ELF-1 (cell line): ENCODE measurements around the gene RFNG.
A peak's percentile ranks its signal among the peaks of the same experiment; 100 is the strongest.

Source experiments
- DNase-seq: peaks from one replicate; pipeline ENCODE4 v3.0.0-alpha.2; 2016; ENCODE audit warnings: low read depth, low spot score

RFNG gene

DNA sequence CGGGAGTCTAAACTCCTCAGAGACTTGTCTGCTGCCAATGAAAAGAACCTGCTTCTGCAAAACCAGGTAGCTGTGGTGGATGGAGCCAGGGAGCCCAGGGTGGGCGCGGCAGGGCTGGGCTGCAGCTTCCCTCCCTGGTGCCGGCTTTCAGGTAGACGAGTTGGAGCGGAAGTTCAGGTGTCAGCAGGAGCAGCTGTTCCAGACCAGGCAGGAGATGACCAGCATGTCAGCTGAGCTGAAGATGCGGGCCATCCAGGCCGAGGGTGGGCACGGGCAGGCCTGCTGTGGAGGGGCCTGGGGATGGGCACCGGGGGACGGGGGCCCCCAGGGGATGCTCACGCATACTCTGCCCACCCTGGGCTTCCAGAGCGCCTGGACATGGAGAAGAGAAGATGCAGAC, 23.4 kb downstream of the RFNG start:
- no peak for DNase-seq

DNA sequence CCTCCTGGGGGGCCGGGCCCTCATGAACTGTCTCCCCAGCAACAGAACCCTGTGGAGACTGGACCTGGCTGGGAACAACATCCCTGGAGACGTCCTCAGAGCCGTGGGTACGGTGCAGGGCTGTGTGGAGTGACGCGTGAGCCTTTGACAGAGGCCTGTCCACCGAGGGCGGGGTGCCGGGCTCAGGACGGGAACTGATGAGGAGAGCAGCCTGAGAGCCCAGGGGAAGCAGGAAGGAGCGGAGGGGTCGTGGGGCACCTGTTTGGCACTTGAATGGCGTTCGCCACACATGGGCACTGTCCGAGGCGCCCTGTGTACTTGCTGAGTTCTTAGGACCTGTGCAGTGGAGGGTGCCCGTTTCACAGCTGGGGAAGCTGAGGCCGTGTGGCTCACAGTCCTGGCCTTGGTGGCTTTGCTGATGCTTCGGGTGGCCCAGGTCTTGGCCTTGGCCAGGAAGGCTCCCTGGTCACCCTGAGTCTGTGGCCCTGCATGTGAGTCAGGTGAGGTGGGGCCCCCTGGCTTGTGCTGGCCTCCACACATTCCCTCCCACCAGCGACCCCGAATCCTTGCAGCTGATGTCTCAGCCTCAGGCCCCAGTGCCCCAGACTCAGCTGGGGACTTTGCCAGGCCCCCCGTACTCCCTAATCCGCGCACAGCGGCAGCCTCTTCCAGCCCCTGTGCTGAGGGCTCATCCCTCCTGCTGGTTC, 26.1 kb downstream of the RFNG start:
- DNase-seq, result no peak

DNA sequence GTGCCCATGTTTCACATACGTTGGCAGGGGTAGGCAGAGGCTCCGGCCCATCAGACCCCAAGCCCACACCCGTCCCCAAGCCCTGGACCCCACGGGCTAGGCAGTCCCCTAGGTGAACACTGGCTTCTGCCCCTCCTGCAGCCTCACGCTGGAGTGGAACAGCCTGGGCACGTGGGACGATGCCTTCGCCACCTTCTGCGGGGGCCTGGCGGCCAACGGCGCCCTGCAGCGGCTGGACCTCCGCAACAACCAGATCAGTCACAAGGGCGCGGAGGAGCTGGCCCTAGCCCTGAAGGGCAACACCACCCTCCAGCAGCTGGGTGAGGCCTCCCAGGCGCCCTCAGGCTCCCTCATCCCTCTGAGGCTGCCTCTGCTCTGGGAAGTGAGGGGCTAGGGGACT, 26.8 kb downstream of the RFNG start:
- no peak for DNase-seq

DNA sequence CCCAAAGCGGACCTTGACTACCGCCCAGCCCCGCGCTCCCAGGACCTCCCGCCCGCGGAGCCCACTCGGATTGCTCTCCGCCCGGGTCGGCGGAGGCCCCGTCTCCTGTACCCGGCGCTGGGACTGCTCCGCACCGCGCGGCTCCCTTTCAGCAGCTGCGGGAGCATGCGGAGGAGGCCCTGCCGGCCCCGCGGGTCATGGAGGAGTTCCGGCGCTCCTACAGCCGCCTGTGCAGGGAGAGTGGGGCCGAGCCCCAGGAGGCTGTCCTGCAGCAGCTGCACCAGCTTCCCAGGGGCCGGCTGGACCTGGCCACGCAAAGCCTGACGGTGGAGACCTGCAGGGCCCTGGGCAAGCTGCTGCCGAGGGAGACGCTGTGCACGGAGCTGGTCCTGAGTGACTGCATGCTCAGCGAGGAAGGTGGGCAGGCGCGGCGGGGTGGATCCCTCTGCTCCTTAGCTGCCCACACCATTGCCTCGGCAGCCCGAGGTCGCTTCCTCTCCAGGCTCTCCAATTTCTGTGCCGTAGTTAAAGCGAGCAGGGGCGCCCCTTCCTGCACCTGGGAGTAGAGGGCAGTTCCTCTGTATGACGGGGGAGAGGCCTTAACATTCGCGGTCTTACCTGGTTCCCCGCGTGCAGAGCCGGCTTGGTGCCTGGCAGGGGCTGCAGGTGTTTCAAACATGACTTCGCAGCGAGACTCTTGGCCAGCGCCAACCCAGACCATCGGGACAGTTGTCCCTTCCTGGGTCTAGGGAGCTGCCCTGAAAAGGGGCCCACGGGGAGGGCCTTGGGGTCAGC, 28.0 kb downstream of the RFNG start:
- DNase-seq, result peak; percentile 50

DNA sequence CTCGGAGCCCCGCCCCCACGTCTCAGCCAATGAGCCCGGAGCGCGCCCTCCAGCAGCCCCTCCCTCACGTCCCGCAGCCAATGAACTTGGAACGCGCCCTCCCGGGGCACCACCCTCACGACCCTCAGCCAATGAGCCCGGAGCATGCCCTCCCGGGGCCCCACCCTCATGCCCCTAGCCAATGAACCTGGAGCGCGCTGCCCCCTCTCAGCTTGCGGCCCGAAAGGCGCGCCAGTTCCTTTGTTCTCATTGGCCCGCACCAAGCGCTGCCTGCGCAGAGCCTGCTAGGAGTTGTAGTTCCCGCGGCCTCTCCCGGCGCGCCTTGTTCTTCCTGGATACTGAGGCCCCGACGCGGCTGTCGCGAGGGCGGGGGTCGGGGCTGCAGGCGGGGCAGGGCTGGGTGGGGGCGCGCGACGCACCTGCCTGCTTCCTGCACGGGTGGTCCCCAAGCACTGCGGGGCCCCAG, 28.6 kb downstream of the RFNG start, which contains the start of gene LRRC45:
Gene LRRC45 (plus strand): TSS at position 325 of the 466 bp plus-strand sequence. CDS start 339 bp downstream, outside the sequence.
- peak; percentile 100 for DNase-seq

DNA sequence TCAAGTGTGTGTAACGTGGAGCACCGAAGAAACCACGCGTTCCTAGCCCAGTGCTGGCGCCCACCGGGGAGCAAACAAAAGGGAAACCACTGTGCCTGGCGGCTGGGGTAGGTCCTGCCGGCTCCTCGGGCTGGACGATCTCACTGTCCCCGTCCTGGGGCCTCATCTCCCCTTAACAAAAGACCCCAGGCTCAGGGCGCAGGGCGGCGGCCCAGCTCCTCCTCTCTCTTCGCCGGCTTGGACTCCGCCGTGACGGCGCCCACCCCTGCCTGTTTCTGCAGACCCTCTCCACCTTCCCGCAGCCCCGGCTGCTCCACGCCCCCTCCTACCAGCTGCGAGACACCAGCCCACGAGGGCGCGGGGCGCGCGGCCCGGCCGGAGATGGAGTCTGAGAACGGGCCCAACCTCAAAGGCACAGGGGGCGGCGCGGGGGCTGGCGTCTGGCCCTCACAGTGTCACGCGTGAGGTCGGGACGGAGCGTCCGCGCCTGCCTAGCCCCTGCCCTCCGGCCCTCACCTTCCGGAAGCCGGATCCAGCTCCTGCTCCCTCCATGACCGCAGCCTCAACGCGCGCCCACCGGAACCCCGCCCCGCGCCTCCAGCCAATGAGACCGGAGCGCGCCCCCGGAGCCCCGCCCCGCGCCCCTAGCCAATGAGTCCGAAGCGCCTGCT, 29.2 kb downstream of the RFNG start, which contains the start of gene CENPX:
Gene CENPX (minus strand): TSS at position 569 of the 671 bp plus-strand sequence. CDS start 17 bp downstream, at position 552.
- DNase-seq, result no peak

DNA sequence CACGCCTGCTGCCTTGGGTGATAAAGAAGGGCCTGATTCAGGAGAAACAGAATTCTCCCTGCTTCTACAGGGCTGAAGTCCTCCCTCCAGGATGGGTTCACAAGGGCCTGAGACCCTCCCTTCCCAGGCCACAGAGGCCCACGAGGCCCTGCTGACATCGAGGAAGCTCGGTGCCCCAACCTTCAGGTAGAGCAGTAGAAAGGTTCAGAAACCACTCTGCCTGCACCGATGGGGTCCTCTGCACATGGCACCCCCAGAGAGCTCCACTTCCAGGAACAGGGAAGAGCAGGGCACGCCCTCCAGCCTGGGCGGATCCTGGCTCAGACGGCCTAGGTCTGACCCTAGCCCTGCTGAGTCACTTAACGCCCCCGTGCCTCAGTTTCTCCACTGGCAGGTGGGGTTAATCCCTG, 29.7 kb downstream of the RFNG start:
- DNase-seq, result no peak

DNA sequence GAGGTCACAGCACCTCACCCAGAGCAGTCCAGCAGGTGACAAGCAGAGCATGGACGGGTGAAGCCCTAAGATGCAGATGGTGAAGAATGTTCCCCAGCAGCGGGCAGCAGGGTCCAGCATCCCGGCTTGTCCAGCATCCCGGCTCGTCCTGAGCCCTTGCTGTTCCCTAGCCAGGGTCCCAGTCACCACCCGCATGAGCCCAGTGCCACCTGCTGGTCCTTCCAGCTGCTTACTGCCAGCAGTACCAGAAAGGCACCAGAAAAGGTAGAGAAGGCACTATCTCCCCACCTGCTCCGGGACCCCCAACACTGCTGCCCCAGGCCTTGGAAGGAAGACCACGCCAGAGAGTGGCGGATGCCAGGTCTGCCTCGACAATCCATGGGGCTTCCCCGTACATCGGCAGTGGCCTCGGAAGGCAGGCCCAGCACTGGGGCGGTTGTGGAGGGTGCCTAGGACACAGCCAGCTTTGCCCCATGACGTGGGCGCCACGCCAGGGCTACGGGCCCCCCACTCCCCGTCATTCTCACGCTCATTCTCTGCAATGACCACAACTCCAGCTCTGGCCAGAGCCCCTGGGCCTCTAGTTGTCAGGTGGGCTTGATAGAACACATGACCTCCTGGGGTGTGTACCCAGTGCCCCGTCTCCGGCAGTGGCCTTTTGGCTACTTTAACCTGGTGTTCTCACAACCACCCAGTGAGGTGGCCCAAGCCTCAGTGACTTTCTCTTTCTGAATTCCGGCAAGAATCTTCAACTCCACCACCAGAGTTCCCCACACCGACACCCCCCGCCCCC, 30.3 kb downstream of the RFNG start:
- DNase-seq, result peak; percentile 72

DNA sequence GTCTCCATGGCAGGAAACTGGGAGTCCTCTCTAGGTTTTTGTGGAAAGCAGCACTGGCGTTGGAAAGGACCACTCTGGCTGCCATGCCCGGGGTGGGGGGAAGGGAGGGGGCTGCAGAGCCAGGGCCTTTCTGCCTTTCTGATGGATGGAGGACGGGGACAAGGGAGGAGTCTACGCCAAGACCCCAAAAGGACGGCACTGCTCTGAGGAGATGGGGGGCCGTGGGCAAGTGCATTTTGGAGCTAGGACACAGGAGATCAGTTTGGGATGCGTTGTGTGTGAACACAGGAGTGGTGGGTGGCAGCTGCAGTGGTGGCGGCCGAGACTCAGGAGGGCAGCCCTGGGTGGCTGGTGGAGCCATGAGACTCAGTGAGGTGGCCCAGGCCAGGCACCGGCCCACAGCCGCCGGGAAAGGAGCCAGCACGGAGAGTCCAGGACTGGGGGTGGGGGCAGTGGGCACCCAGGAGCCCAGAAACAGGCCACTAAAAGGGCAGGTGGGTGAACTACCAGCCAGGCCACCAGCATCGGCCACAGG, 31.0 kb downstream of the RFNG start:
- no peak for DNase-seq

DNA sequence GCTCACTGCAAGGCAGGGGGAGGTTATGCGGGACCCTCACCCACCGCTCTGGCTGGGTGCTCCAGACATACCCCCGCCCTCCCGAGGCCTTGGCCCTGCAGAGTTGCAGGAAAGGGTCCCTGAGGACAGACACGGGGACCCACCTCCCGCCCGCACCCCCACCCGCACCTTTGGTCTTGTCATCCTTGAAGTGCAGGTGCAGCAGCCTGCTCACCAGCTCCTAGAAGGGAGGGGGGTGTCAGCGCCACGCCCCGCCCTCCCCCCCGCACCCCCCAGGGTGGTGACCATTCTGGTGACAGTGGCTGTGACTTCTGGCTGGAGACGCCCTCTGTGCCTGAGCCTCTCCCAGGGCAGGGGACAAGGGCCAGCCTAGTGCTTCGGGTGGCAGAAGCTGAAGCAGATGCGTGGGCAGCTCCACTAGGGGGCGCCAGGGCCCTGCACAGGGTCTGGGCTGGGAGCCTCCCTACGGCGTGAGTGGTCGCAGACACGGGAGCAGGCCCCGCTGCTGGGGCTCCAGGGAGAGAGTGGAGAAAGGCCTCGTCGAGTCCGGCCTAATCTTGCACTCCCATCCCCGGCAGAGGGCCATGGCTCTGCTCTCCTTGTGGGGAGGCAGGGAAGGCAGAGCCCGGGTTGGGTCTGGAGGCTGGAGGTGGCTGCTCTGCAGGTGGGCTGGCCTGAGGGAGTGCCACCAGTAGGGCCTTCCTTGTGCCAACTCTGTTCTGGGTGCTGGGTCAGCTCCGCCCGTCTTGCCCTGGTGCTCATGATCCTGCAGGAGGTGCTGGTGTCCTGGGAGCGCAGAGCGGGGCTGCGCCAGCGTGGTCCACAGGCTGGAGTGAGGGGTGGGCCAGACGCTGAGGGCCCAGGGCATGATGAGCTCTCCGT, 31.7 kb downstream of the RFNG start:
- DNase-seq, result peak; percentile 82

DNA sequence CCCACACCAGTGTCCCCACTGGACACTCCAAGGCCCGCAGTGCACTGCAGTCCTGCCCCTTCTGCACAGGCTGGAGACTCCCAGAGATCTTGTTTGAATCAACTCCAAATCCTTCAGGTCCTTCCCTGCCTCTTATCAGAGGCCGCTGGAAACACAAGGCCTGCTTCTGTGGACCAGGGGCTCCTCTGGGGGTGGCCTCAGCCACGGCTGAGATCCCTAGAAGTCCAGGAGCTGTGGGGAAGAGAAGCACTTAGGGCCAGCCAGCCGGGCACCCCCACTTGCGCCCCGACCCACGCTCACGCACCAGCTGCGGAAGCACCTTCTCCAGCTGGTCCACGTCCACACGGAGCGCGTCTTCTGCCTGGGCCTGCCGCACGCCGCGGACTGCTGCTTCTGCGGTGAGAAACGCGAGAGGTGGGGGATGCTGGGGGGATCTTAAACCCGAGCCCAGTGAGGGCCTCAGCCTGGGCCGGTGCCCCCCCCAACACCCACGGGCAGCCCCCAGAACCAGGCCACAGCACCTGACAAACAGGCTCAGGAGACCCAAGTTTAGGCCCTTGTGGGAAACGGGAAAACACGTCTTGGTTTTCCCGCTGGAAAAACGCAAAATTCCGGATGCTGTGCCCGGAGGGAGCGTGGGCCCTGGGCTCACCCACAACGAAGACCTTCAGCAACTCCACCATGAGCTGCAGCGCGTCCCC, 32.5 kb downstream of the RFNG start:
- no peak for DNase-seq

DNA sequence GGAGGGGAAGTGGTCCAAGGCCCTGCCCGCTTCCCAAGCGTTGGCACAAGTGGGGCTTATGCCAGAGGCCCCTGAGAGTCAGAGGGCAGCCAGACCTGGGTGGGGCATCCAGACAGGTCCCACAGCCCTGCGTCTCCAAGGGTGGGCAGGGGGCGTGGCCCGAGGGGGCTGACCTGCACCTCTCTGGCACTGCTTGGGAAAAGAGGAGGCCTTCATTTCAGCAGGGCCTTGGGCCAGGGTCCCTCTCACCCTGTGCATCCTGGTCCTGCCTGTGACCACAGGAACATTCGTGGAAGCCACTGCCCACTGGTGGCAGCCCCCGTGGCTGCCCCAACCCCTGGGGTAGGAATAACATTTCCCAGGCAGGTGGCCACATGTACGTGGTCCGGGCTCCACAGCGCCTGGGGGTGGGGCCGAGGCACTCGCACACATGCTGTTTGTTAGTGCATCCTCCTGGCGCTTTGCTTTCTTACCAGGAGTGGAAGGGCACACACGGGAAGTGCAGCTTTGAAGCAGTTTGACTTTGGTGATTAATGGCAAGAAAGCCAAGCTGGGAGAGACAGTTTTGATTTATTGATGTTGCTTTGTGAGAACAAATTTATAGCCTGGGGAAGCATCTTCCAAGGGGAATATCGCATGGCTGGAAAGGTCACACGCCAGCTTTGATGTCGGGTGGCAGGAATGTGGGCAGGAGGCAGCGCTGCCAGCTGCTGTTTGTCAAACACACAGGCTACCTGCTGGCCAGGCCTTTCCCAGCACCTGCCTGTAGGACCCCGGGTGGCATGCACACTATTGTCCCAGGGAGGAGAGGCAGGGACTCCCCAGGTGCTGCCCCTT, 33.2 kb downstream of the RFNG start:
- no peak for DNase-seq

DNA sequence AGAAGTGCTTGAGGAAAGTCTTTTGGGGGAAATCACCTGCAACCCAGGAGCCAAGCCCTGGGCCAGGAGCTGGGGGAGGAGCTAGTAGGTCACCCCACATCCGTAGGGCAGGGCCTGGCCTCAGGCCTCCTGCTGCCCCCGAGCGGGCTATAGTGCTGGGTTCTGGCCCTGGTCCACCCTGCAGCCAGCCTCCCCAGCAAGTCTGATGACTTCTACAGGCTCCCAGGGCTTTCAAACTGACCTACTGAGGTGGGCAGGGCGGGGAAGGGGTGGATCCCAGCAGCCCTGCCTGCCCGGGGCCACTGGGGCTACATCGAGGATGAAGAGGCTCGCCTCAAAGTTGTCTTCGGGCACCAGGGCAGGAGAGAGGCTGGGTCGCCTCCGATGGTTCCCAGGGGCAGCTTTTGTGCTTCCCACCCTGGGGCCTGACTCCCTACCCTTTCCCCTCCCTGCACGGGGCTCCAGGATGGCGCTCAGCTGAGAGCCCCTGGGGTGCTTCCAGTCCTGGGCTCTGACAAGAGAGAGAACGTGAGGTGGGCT, 33.9 kb downstream of the RFNG start:
- DNase-seq, result no peak

DNA sequence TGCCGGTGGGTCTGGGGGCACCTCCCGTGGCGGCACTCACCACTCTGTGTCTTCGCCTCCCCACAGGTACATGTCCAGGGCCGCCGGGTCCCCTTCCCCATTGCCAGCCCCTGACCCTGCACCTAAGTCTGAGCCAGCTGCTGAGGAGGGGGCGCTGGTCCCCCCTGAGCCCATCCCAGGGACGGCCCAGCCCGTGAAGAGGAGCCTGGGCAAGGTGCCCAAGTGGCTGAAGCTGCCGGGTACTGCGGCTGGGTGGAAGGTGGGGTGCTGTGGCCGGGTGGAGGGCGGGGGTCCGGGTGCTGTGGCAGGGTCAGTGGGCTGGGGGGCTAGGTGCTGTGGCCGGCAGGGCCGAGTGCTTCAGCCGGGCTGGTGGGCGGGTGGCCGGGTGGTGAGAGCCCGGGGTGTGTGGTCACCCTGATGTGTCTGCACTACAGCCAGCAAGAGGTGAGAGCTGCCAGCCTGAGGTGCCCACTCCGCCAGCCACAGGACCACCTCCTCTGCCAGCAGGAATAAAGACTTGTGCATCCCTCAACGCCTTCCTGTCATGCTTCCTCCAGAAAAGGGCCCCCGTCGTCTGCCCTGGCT, 34.6 kb downstream of the RFNG start:
- DNase-seq, result no peak

DNA sequence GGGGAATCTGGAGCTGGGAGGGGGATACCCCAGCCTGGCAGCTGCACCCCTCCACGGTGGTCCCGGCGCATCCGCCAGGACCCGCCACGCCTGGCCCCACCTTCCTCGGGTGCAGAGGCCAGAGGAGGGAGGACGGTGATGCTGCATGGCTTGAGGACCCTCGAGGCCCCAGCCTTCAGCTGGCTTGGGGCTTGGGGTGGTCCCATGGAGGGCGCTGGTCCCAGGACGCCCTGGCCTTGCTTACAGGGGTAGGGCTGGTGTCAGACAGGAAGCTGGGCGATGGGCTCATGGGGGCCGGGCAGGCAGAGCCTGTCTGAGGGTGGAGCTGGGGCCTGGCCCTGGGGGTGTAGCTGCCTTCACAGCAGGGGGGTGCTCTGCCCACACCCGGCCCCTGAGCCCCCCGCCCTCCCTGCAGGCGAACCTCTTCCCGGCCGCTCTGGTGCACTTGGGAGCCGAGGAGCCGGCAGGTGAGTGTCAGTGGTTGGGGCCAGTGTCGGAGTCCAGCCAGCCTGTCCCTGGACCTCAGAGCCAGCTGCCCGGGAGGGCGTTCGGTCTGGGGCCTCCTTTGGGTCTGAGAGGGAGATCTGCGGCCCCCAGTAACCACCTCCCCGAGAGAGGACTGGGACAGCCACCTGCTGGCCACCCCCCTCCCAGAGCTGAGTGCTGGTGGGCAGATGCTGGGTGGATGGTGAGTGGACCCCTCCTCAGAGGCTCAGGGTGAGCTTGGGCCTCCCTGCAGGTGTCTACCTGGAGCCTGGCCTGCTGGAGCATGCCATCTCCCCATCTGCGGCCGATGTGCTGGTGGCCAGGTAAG, 35.3 kb downstream of the RFNG start:
- DNase-seq, result no peak

DNA sequence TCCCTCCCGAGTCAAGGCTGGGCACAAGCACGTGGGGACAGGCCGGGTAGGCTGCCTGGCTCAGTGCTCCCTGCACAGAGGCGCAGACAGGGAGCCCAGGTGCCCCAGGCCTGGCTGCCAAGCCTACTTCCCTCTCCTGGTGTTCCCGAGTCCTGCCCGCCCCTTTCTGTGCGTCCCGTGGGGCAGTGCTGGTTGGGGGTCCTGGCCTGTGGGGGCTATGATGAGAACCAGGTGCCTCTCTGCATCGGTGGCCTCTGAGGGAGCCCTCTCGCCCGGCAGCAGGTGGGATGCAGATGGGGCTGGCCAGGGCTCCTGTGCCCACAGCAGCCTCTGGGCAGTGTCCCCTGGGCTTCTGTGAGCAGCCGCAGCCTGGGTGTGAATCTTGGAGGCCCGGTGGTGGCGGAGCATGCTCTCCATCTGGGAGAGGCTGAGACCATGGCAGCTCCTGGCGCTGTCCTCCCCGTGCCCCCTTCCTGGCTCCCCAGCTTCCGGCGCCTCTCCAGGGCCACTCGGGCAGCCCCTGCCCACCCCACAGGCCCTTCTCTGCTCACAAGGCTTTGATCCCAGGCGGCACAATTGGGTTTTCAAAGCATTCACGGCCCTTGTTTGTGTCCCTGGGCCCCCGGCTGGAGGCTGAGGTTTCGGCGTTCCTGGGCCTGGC, 36.2 kb downstream of the RFNG start:
- no peak for DNase-seq

DNA sequence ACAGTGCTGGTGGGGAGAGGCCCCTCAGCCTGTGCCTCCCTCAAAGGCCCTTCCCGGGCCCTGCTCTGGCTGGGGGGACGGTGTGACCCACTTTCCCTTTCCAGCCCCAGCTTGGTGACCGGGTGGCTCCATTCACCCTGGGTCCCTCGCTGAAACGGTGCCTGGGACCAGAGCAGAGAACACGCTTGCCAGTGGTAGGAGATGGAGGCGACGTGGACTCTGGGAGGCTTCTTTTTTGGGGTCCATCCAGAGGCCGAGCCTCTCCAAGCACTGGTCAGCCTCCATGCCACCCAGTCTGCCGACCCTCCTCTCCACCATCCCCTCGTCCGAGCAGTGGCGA, 36.7 kb downstream of the RFNG start:
- no peak for DNase-seq
